ENCODE results near the gene GDF2.

GDF2 gene

GRCh38 chr10:47309408-47310089, 12.7 kb upstream of the GDF2 start:
- H3K36me3 ChIP-seq (ENCODE audit: insufficient read depth, low read length), result no peaks in the 10 kb centered on the region
- TF ChIP-seq EZH2 (IDR thresholded peaks at IDR 0.05; ENCODE audit: borderline replicate concordance, low read depth, low read length, severe bottlenecking) (no peak), CTCF (IDR thresholded peaks at IDR 0.05; ENCODE audit: borderline replicate concordance, extremely low read depth, low read length, poor library complexity, severe bottlenecking) (peak; percentile 76)
- no peak overlapping the region for H2AFZ ChIP-seq (ENCODE audit: low read depth, low read length)
- no peaks in the 10 kb centered on the region for H3K79me2 ChIP-seq (ENCODE audit: insufficient read depth, low read length)
- no peaks in the 10 kb centered on the region; the same call in 1 of the 2 replicates for H4K20me1 ChIP-seq (ENCODE audit: insufficient read depth, low read length)
- DNase-seq, result peak; percentile 31
- ATAC-seq (ENCODE audit: insufficient read depth, low read depth), result no peak
- no peak overlapping the region for H3K4me3 ChIP-seq (ENCODE audit: low read depth in 1 of 2, low read length in 2 of 2)
- no peak overlapping the region for H3K9ac ChIP-seq (ENCODE audit: low read depth, low read length)
- no peak overlapping the region for H3K27ac ChIP-seq (ENCODE audit: low read length)
- H3K4me1 ChIP-seq (ENCODE audit: insufficient read depth, low read length), result peaks cover 54% of the 10 kb centered on the region
- no peaks in the 10 kb centered on the region for H3K27me3 ChIP-seq (ENCODE audit: insufficient read depth, low read length, poor library complexity)
- H3K9me3 ChIP-seq (ENCODE audit: insufficient read depth, low read length, severe bottlenecking), result no peaks in the 10 kb centered on the region
- no peak overlapping the region for H3K4me2 ChIP-seq (ENCODE audit: insufficient read depth, low read length)

GRCh38 chr10:47310090-47310505, 12.2 kb upstream of the GDF2 start:
- Histone ChIP-seq H3K9me3 (ENCODE audit: insufficient read depth, low read length, severe bottlenecking) (no peaks in the 10 kb centered on the region), H3K79me2 (ENCODE audit: insufficient read depth, low read length) (no peaks in the 10 kb centered on the region), H3K4me1 (ENCODE audit: insufficient read depth, low read length) (peaks cover 54% of the 10 kb centered on the region), H2AFZ (ENCODE audit: low read depth, low read length) (no peak overlapping the region), H3K36me3 (ENCODE audit: insufficient read depth, low read length) (no peaks in the 10 kb centered on the region), H3K4me3 (ENCODE audit: low read depth in 1 of 2, low read length in 2 of 2) (no peak overlapping the region), H3K27me3 (ENCODE audit: insufficient read depth, low read length, poor library complexity) (no peaks in the 10 kb centered on the region), H4K20me1 (ENCODE audit: insufficient read depth, low read length) (no peaks in the 10 kb centered on the region; the same call in 1 of the 2 replicates), H3K4me2 (ENCODE audit: insufficient read depth, low read length) (no peak overlapping the region), H3K9ac (ENCODE audit: low read depth, low read length) (no peak overlapping the region), H3K27ac (ENCODE audit: low read length) (peak overlapping the region; percentile 85; the same call in 1 of the 2 replicates)
- no peak for DNase-seq
- no peak for ATAC-seq (ENCODE audit: insufficient read depth, low read depth)
- TF ChIP-seq CTCF (IDR thresholded peaks at IDR 0.05; ENCODE audit: borderline replicate concordance, extremely low read depth, low read length, poor library complexity, severe bottlenecking), result no peak
- TF ChIP-seq EZH2 (IDR thresholded peaks at IDR 0.05; ENCODE audit: borderline replicate concordance, low read depth, low read length, severe bottlenecking), result no peak

- Histone ChIP-seq H3K36me3 (ENCODE audit: insufficient read depth, low read length) (no peaks in the 10 kb centered on the region), H3K27me3 (ENCODE audit: insufficient read depth, low read length, poor library complexity) (no peaks in the 10 kb centered on the region), H3K4me1 (ENCODE audit: insufficient read depth, low read length) (peaks cover 47% of the 10 kb centered on the region), H3K4me2 (ENCODE audit: insufficient read depth, low read length) (peak overlapping the region; percentile 67), H3K27ac (ENCODE audit: low read length) (peak overlapping the region; percentile 85), H3K4me3 (ENCODE audit: low read depth in 1 of 2, low read length in 2 of 2) (peak overlapping the region in 1 of 2 experiments; percentile 44; a peak in 2 of 4 replicates), H3K9ac (ENCODE audit: low read depth, low read length) (peak overlapping the region; percentile 48), H2AFZ (ENCODE audit: low read depth, low read length) (peak overlapping the region; percentile 64), H3K79me2 (ENCODE audit: insufficient read depth, low read length) (no peaks in the 10 kb centered on the region), H4K20me1 (ENCODE audit: insufficient read depth, low read length) (no peaks in the 10 kb centered on the region; the same call in 1 of the 2 replicates), H3K9me3 (ENCODE audit: insufficient read depth, low read length, severe bottlenecking) (no peaks in the 10 kb centered on the region)
- DNase-seq, result peak; percentile 91
- ATAC-seq (ENCODE audit: insufficient read depth, low read depth), result peak; percentile 92
- no peak for TF ChIP-seq CTCF (IDR thresholded peaks at IDR 0.05; ENCODE audit: borderline replicate concordance, extremely low read depth, low read length, poor library complexity, severe bottlenecking)
- no peak for TF ChIP-seq EZH2 (IDR thresholded peaks at IDR 0.05; ENCODE audit: borderline replicate concordance, low read depth, low read length, severe bottlenecking)
Observed at GRCh38 chr10:47311193-47311931, 10.9 kb upstream of the GDF2 start.

All from DND-41 (cell line).